GM18907 (cell line): ENCODE measurements around the gene GNA12.

Experiments
- ATAC-seq: cut with Tn5 transposase; IDR thresholded peaks from one replicate; pipeline ENCODE4 v1.9.1; 2021; ENCODE audit warnings: mild to moderate bottlenecking, moderate library complexity; ENCODE audit not compliant: unreplicated experiment

Gene GNA12

DNA sequence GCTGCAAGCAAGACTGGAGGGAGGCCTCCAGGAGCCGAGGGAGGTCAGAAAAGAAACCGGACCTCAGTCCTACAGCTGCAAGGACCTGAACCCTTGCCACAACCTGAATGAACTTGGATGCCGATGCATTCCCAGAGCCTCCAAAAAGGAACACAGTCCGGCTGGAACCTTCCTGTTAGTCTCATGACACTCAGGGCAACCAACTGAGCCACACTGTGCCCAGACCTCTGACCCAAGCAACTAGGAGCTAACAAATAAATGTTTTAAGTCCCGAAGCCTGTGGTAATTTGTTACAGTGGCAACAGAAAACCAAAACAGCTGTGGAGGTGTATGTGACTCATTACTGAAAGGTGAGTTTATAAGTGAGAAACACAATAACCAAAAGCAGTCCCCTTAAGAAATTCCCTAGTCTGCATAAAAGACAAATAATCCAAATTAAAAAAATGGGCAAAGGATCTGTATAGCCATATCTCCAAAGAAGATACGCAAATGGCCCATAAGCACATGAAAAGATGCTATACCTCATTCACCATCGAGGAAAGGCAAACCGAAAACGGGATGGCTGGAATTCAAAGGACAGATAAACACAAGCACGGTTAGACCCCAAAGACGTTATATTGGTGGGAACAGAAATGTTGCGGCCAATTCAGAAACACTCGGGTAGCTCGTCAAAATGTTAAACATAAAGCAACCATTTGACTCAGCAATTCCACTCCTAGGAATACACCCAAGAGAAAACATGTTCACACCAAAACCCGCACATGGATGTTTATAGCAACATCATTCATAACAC lies 24.8 kb downstream of the GNA12 start:
- no peak for ATAC-seq

- ATAC-seq = no peak
Measured at GRCh38 chr7:2818653-2819052, 25.5 kb downstream of the GNA12 start.

DNA sequence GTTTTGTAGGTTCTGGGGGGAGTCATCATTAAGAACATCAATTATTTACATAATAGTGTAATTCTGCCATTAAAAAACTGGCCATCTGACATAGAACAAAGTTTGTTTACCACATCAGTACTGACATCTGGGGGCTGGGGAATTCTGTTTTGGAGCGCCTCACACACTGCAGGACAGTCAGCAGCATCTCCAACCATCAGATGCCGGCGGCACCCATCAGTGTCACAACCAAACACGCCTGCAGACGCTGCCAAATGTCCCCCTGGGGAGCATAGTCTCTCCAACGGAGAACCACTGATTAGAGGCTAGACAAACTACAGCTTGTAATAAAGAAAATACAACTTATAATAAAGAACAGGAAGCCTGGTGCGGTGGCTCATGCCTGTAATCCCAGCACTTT lies 26.0 kb downstream of the GNA12 start:
- no peak for ATAC-seq

DNA sequence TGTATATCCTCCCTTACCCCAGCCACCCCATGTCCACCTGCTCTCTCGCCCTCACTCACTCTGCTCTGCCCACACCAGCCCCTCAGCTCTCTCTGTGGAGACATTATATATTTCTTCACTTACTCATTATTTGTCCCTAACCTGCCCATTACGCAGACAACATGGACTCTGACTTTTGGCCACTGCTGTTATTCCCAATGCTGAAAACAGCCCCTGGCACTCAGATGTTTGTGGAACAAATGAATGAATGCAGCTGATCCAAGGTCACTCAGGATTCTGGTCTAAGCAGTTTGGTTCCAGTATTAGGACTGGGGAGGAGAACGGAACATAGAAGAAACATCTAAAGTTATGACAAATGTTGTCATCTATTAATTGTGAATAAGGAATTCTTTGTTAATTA lies 26.7 kb downstream of the GNA12 start:
- ATAC-seq = no peak

DNA sequence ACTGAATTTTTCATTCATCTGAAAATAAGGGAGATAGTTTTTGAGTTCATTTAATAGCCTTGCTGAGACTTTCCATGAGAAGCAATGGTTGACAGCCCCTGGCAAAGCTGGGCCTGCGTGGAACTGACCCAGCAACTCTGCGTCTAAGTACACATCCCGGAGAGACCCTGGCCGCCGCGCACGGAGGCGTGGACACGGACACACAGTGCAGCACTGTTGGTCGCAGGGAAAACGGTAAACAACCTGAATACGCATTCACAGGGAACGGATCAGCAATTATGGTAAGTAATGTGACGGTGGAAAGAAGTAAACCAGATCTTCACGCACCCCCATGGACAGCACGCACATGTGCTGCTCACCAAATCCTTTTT lies 28.2 kb downstream of the GNA12 start:
- no peak for ATAC-seq

- ATAC-seq = no peak
Measured at GRCh38 chr7:2814946-2815874, 28.9 kb downstream of the GNA12 start.

GRCh38 chr7:2814186-2814945 lies 29.7 kb downstream of the GNA12 start:
- ATAC-seq = no peak

DNA sequence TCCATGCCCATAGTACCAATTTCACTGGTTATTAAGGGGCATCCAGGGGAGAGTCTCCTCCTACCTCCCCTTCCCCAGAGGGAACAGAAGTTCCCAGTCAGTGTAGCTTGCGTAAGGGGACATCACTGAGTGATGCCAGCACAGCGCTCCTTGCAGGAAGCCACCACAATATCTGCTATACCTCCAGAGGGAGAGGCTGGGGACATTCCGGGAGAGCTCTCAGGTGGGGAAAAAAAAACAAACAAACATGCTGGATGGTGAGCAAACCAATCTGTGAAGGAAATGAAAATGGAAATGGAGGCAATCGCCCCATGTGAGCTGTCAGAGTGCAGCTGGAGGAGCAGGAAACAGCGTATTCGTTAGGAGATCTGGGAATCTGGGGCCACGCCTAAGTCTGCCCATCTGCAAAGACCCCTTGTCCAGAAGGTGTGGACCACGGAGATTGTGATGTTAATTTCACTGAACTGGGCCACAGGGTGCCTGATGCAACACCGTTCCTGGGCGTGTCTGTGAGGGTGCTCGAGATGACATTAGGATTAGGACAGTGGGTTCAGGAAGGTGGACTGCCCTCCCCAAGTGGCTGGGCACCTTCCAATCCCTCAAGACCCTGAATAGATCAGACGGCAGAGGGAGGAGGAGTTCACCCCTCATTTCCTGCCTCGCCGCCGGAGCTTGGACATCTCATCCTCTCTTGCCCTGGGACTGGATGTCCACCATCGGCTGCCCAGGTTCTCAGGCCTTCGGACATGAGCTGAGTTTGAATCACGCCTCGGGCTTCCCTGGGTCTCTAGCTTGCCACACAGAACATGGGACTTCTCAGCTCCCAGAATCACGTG lies 30.5 kb downstream of the GNA12 start:
- no peak for ATAC-seq

DNA sequence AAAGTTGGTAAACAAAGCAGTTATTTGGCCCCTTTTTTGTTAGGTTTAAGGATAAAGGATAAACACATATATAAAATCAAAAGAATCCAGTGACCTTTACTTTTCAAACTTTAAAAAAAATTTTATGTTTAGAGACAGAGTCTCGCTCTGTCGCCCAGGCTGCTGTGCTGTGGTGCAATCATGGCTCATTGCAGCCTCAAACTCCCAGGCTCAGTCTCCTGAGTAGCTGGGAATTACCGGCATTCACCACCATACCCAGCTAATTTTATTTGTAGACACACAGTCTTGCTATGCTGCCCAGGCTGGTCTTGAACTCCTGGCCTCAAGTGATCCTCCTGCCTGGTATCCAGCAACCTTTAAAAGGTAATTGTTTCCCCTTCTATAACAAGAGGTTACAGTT lies 31.3 kb downstream of the GNA12 start:
- no peak for ATAC-seq

DNA sequence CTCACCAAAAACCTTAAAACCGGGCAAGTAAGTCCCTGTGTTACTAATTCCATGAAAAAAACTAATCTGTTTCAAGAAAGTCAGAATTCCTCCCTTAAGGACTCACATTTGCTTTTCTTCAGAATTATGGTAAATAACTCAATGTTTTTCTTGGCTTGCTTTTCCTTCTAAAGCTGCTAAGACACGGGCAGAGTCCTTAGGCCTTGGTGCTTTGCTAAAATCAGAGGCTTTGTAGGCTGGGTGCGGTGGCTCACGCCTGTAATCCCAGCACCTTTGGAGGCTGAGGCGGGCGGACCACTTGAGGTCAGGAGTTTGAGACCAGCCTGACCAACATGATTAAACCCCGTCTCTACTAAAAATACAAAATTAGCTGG lies 32.0 kb downstream of the GNA12 start:
- no peak for ATAC-seq

- ATAC-seq = no peak
Measured at GRCh38 chr7:2811476-2812113, 32.5 kb downstream of the GNA12 start.

- ATAC-seq = no peak
Measured at GRCh38 chr7:2810682-2811415, 33.3 kb downstream of the GNA12 start.

GRCh38 chr7:2809903-2810625 lies 34.0 kb downstream of the GNA12 start:
- ATAC-seq = no peak

DNA sequence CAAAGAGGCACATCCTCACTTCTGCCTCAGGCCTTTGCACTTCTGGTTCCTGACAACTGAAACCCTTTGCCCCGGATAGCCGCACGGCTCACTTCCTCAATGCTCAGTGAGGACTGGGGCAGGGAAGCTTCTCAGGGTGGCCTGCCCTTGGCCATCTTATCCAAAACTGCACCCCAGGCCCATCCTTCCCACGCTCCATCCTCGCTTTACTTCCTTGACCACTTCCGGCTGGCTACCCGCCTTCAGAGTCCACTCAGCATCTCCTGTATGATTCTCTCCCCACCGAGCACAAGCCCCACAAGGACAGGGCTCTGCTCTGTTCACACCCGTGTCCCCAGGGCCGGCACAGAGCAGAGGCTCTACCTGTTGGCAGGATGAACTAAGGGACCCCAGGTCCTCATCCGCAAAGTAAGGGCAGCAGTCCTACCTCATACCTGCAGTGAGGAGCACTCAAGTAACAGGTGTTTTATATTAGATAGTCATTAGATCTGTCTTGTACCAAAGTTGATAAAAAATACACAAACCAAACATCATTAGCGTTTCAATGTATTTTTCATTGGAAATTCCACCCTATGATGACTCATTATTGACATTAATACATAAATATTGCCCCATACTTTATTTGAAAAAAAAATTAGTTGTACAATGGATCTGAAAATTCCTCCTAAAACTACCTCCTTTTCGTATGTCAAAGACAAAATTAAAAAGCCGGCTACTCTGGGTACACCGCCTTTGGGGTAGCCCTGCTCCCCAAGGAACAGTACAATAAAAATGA lies 35.0 kb downstream of the GNA12 start:
- peak; percentile 15 for ATAC-seq

- peak; percentile 83 for ATAC-seq
Measured at GRCh38 chr7:2807845-2808772, 36.0 kb downstream of the GNA12 start.

GRCh38 chr7:2807460-2807844 lies 36.7 kb downstream of the GNA12 start:
- no peak for ATAC-seq

GRCh38 chr7:2806571-2806970 lies 37.5 kb downstream of the GNA12 start:
- ATAC-seq = no peak
